HEK293T (cell line): ENCODE data around the gene ARHGAP25.

ENCODE experiments used
- ARNT ChIP-seq: fragments of 450-650 bp; IDR thresholded peaks from 2 replicates; pipeline ENCODE4 v1.6.1; 2017; ENCODE audit warnings: mild to moderate bottlenecking
- BHLHE40 ChIP-seq: fragments of 450-650 bp; IDR thresholded peaks from 2 replicates; pipeline ENCODE4 v1.6.1; 2016; ENCODE audit warnings: mild to moderate bottlenecking, moderate library complexity, borderline replicate concordance
- CTBP1 ChIP-seq: fragments of 450-650 bp; IDR thresholded peaks from 2 replicates; pipeline ENCODE4 v1.6.1; 2016; ENCODE audit warnings: borderline replicate concordance
- ELF4 ChIP-seq: fragments of 450-650 bp; IDR thresholded peaks from 2 replicates; pipeline ENCODE4 v1.6.1; 2017; ENCODE audit warnings: antibody characterized with exemption
- FOXA1 ChIP-seq: fragments of 450-650 bp; IDR thresholded peaks from 2 replicates; pipeline ENCODE4 v1.6.1; 2016; ENCODE audit warnings: mild to moderate bottlenecking
- FOXK2 ChIP-seq: fragments of 450-650 bp; IDR thresholded peaks from 2 replicates; pipeline ENCODE4 v1.6.1; 2016; ENCODE audit warnings: mild to moderate bottlenecking
- FOXM1 ChIP-seq: fragments of 450-650 bp; IDR thresholded peaks from 2 replicates; pipeline ENCODE4 v1.6.1; 2017; ENCODE audit warnings: mild to moderate bottlenecking, borderline replicate concordance
- HDGF ChIP-seq: fragments of 450-650 bp; IDR thresholded peaks from 2 replicates; pipeline ENCODE4 v1.6.1; 2017; ENCODE audit warnings: antibody characterized with exemption, borderline replicate concordance
- L3MBTL2 ChIP-seq: fragments of 450-650 bp; conservative IDR thresholded peaks from 2 replicates; pipeline ENCODE4 v1.6.1; 2016; ENCODE audit warnings: mild to moderate bottlenecking
- LEF1 ChIP-seq: fragments of 450-650 bp; IDR thresholded peaks from 2 replicates; pipeline ENCODE4 v1.6.1; 2017; ENCODE audit warnings: mild to moderate bottlenecking, borderline replicate concordance
- NFRKB ChIP-seq: fragments of 450-650 bp; IDR thresholded peaks from 2 replicates; pipeline ENCODE4 v1.6.1; 2016; ENCODE audit warnings: mild to moderate bottlenecking, moderate library complexity
- PKNOX1 ChIP-seq: fragments of 450-650 bp; IDR thresholded peaks from 2 replicates; pipeline ENCODE4 v1.6.1; 2016
- SP1 ChIP-seq: fragments of 450-650 bp; IDR thresholded peaks from 2 replicates; pipeline ENCODE4 v1.6.1; 2017
- SUZ12 ChIP-seq: fragments of 450-650 bp; IDR thresholded peaks from 2 replicates; pipeline ENCODE4 v1.6.1; 2016; ENCODE audit warnings: mild to moderate bottlenecking

- TF ChIP-seq BHLHE40 (no peak), PKNOX1 (peak; percentile 76), FOXM1 (no peak), SUZ12 (no peak), HDGF (no peak), FOXK2 (no peak), SP1 (no peak), L3MBTL2 (no peak), ARNT (no peak), CTBP1 (no peak), LEF1 (no peak), NFRKB (no peak), FOXA1 (no peak), ELF4 (no peak)
These were observed 94.5 kb downstream of the ARHGAP25 start for GRCh38 chr2:68828887-68829708.
